ENCODE results near the gene SCD5.

Gene SCD5

DNA sequence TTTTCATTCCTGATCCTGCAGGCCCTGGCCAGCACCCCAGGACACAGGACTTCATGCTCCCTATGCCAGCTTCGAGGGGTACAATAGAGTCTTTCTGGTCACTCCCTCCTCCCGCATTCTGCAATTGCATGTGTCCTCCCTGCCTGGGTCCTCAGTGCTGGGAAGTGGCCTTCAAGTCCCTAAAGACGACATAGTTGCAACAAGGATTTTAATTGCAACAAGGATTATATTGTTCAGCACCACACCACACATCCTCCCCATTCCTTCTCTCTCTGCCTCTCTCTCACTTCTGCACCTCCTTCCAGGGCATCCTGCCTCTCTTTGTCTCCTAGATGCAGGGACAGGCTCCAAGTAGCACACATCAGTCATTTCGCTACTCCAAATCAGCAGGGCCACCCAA lies 25.5 kb downstream of the SCD5 start:
- in situ Hi-C loops (cut with MboI; ENCODE audit: low sequenced_read_pairs): no loop called here

GRCh38 chr4:82770607-82771006 lies 28.0 kb downstream of the SCD5 start:
- in situ Hi-C loops (cut with MboI; ENCODE audit: low sequenced_read_pairs): no loop called here

DNA sequence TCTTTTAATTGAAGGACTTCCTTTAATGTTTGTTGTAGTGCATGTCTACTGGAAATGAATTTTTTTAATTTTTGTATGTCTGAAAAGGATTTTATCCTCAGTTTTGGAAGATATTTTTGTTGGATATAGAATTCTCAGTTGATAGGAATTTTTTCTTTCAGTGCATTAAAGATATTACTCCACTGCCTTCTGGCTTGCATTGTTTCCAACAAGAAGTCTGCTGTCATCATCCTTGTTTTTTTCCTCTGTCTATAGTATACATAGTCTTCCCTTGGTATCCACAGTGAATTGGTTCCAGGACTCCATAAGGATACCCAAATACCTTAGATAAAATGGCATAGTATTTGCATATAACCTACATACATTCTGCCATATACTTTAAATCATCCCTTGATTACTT lies 33.5 kb downstream of the SCD5 start:
- in situ Hi-C loops (cut with MboI; ENCODE audit: low sequenced_read_pairs): no loop called here

- in situ Hi-C loops (cut with MboI; ENCODE audit: low sequenced_read_pairs): no loop called here
Observed at GRCh38 chr4:82761229-82761628, 37.4 kb downstream of the SCD5 start.

GRCh38 chr4:82758701-82759685 lies 39.6 kb downstream of the SCD5 start:
- in situ Hi-C loops (cut with MboI; ENCODE audit: low sequenced_read_pairs): no loop called here

DNA sequence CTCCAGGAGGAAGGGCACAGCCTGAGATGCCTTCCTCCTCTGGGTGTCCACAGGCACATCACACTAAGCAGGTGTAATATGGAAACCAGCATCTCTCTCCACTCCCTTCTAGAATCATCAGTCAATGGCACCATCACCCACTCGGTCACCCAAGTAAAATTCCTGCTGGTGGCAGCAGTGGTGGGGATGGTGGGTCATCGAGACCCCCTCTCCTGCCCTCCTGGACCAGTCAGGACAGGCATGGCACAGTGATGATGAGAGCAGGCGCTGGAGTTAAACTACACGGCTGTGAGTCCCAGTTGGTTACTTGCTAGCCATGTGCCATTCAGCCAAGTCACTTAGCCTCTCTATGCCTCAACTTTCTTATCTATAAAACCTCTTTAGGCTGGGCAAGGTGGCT lies 42.5 kb downstream of the SCD5 start:
- in situ Hi-C loops (cut with MboI; ENCODE audit: low sequenced_read_pairs): no loop called here

- in situ Hi-C loops (cut with MboI; ENCODE audit: low sequenced_read_pairs): no loop called here
Observed at GRCh38 chr4:82755650-82756049, 42.9 kb downstream of the SCD5 start.

GRCh38 chr4:82754513-82755165 lies 44.0 kb downstream of the SCD5 start:
- in situ Hi-C loops (cut with MboI; ENCODE audit: low sequenced_read_pairs): no loop called here

DNA sequence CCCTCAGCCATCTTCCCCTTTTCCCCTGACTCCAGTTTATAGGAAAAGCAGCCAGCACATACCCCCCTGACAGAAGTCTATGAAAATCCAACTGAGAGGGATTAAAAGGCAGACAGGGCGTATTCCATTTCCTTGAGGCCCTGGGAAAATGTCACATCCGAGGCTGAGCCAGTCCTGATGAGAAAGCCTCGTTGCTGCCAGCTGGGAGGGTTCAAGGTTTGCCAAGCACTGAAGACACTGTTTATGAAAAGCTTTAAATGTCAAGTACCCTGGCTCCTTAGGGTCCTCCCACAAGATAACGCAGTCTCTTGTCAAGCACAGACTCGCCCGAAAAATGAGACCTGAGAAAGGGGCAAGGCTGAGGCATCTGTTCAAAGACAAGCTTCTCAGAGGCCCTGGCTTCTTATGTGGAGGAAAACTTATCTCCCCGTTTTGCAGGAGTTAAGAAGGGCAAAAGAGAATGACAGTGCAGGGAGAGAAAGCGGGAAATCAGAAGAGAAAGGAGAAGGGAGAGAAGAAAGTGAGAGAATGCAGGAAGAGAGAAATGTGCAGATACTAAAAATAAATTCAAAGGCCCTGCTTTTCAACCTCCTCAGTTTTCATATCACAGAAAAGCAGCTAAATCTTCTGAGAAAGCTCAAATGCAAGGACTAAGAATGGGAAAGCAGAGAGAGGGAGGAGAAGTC lies 44.7 kb downstream of the SCD5 start:
- in situ Hi-C loops (cut with MboI; ENCODE audit: low sequenced_read_pairs): no loop called here

DNA sequence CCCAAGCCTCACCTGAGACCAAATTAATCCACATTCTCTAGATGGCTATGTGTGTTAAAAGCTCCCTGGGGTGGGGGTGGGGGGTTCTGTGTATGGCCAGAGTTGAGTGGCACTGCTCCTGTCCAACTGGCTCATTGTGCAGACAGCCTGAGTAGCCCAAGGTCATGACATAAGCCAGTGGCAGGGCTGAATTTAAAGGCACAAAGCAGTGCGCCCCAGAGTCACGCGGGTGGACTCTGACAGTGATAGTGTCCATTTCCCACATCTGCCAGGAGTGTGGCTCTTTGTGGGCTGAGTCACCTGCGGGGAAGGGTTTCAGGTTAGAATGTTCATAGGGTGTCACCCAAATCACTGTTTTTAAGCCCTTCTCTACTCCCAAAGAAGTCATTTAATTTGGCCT lies 45.4 kb downstream of the SCD5 start:
- in situ Hi-C loops (cut with MboI; ENCODE audit: low sequenced_read_pairs): no loop called here

DNA sequence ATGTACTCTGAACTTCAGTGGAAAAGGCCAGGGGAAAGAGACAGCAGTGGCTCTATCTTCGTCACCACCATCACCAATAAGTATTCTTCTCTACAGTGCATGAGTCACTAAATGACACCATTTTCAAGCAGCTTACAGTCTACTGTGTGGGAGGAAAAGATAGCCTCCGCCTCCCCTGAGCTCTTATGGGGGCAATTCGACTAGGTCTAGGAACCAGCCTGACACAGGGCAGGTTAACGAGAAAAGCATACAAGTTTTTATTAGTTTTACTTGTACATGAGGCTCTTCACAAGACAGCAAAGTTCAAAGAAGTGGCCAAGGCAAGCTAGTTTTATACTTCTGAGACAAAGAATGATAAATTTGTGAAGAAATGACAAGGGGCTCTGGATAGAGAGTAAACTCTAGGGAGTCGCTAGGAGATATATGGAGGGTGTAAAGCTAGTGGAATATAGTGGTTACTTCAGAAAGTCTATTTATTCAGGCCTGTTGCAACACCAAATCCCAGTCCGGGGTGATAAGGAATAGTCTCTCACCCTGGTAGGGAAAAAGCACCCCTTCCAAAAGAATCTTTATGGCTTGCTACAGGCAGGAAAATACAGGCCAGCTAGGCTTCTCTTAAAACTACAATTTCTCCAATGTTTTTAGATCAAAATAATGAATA lies 49.7 kb downstream of the SCD5 start:
- in situ Hi-C loops (cut with MboI; ENCODE audit: low sequenced_read_pairs): no loop called here

GRCh38 chr4:82747686-82748575 lies 50.7 kb downstream of the SCD5 start:
- in situ Hi-C loops (cut with MboI; ENCODE audit: low sequenced_read_pairs): no loop called here

- in situ Hi-C loops (cut with MboI; ENCODE audit: low sequenced_read_pairs): no loop called here
Observed at GRCh38 chr4:82746705-82747574, 51.7 kb downstream of the SCD5 start.

DNA sequence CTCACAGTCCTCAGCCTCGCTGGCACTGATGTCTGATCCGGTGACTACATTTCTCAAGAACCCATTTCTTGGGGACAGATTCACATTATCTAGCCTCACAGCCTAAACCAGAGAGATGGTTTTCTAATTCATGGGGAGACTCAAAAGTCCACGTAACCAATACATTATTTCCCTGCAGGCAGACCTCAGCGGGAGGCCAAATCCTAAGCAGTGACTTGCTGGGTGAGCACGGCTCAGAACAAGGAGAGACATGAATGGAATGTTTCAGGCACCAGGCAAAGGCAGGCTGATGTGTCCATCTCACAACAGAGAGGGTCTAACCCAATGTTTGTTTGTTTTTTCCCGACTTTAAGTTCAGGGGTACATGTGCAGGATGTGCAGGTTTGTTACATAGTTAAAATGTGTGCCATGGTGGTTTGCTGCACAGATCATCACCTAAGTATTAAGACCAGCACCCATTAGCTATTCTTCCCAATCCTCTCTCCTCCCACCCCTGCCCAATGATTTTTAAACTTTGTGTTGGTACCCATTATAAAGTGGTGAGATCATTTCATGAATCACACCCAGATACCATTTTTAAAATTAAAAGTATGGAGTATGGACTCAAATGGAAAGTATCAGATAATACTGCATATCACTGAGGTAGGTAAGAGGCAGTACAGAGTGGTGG lies 53.3 kb downstream of the SCD5 start:
- in situ Hi-C loops (cut with MboI; ENCODE audit: low sequenced_read_pairs): no loop called here

DNA sequence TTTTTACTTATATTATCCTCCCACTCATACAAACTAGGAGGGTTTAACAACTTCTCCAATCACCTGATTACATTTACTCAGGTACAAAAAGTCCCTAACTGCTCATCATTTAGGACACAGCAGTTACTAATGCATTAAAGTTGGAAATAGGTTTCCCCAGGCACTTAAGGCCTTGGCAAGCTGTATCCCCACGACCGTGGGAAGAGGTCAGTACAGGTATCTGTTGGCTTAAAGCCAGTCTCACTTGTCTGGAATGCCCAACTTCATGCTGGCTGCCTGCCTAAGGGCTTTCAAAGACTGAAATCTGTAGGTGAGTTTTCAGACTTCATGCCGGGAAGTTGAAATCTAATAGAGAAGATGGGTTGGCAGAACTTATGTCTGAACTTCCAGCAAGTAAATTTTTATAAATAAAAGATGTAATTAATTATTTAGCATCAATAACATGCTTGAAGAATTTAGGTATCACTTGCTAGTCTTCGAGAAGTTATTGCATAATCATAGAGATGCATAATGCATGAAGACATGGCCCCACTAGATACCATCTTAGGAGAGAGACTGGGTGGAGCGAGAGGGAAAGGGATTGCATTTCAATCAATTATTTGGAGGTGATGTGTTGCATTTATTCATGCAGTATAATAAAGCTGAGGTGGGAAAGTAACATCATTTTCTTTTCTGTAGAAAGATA lies 54.2 kb downstream of the SCD5 start:
- in situ Hi-C loops (cut with MboI; ENCODE audit: low sequenced_read_pairs): no loop called here

- in situ Hi-C loops (cut with MboI; ENCODE audit: low sequenced_read_pairs): no loop called here
Observed at GRCh38 chr4:82741188-82741587, 57.4 kb downstream of the SCD5 start.

DNA sequence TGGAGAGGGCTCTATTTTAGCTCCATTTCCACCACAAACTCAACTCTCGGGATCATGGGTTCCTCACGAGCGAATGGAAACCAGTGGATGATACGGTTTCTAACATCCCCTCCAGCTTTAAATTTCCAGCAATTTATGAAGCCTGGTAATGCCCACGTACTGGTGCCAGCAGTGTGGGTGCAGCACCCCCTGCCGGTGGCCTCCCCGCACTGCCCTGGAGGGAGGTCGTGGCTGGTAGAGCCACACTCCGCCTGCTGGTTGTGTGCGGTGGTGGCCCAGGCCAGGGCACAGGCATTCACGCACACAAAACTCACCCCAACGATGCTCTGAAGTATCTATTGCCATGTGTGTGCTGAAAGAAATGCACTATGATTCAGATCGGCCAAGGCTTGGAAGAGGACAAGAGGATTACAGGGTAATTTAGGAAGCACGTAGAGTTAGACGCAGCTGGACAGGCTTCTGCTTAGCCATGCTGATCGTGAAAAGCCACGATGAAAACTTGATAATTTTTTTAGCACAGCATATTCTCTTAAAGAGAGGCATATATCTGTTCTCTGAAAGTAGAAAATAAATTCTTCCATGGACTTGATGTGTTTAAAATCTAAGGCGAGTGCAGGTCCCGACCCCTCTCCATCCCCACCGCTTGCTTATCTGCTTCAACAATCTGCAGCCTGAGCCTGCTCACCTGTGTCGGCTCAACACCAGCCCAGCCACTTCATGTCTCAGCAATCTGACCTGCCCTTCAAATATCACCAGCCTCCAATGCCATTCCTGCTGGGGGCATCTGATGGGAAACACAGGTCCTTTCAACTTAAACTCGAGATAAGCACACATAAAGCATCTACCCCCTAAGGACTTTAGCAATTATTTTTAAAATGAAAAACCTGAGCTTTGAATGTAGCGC lies 59.1 kb downstream of the SCD5 start:
- in situ Hi-C loops (cut with MboI; ENCODE audit: low sequenced_read_pairs): no loop called here
